ENCODE data around the gene TRAF3. TPM values are rescaled to one million over a fixed set of nuclear protein-coding genes. Genes with fewer than 3 reads are reported as not detected.

Gene TRAF3
- total RNA-seq, 1 donor from 2014 or later: 16.7 TPM

- H3K27ac Mint-ChIP-seq (ENCODE audit: unreplicated experiment): no peak overlapping the region
- no peak for TF ChIP-seq CTCF (IDR thresholded peaks at IDR 0.05; ENCODE audit: partially characterized antibody, unreplicated experiment)
These were observed 575 bp downstream of the TRAF3 start for GRCh38 chr14:102777711-102778337.

GRCh38 chr14:102778338-102779083, 1.3 kb downstream of the TRAF3 start:
- Mint-ChIP-seq H3K4me1 (ENCODE audit: low read depth, unreplicated experiment) (peaks cover 36% of the 10 kb centered on the region), H3K27me3 (ENCODE audit: unreplicated experiment) (peaks cover 11% of the 10 kb centered on the region), H3K9me3 (ENCODE audit: unreplicated experiment) (peaks cover 3% of the 10 kb centered on the region), H3K27ac (ENCODE audit: unreplicated experiment) (peak overlapping the region; percentile 79), H3K4me3 (ENCODE audit: unreplicated experiment) (peak overlapping the region; percentile 82), H3K36me3 (ENCODE audit: unreplicated experiment) (no peaks in the 10 kb centered on the region)
- no peak for DNase-seq
- TF ChIP-seq CTCF (IDR thresholded peaks at IDR 0.05; ENCODE audit: partially characterized antibody, unreplicated experiment): no peak

More at GRCh38 chr14:102777711-102778337, 575 bp downstream of the TRAF3 start:
- Mint-ChIP-seq H3K27me3 (ENCODE audit: unreplicated experiment) (peaks cover 14% of the 10 kb centered on the region), H3K4me3 (ENCODE audit: unreplicated experiment) (peak overlapping the region; percentile 82), H3K36me3 (ENCODE audit: unreplicated experiment) (no peaks in the 10 kb centered on the region), H3K4me1 (ENCODE audit: low read depth, unreplicated experiment) (peaks cover 37% of the 10 kb centered on the region), H3K9me3 (ENCODE audit: unreplicated experiment) (peaks cover 1% of the 10 kb centered on the region)
- DNase-seq: no peak

- DNase-seq: no peak
- peaks cover 14% of the 10 kb centered on the region for H3K27me3 Mint-ChIP-seq (ENCODE audit: unreplicated experiment)
- H3K36me3 Mint-ChIP-seq (ENCODE audit: unreplicated experiment): no peaks in the 10 kb centered on the region
These were observed 1.8 kb downstream of the TRAF3 start for GRCh38 chr14:102779084-102779462.

GRCh38 chr14:102779574-102780315, 2.5 kb downstream of the TRAF3 start:
- Mint-ChIP-seq H3K36me3 (ENCODE audit: unreplicated experiment) (no peaks in the 10 kb centered on the region), H3K9me3 (ENCODE audit: unreplicated experiment) (peaks cover 3% of the 10 kb centered on the region), H3K27me3 (ENCODE audit: unreplicated experiment) (peaks cover 14% of the 10 kb centered on the region), H3K4me1 (ENCODE audit: low read depth, unreplicated experiment) (peaks cover 37% of the 10 kb centered on the region), H3K4me3 (ENCODE audit: unreplicated experiment) (peak overlapping the region; percentile 64), H3K27ac (ENCODE audit: unreplicated experiment) (peak overlapping the region; percentile 79)
- no peak for DNase-seq
- TF ChIP-seq CTCF (IDR thresholded peaks at IDR 0.05; ENCODE audit: partially characterized antibody, unreplicated experiment): no peak

More at GRCh38 chr14:102779084-102779462, 1.8 kb downstream of the TRAF3 start:
- H3K27ac Mint-ChIP-seq (ENCODE audit: unreplicated experiment): peak overlapping the region; percentile 79
- peaks cover 3% of the 10 kb centered on the region for H3K9me3 Mint-ChIP-seq (ENCODE audit: unreplicated experiment)
- H3K4me1 Mint-ChIP-seq (ENCODE audit: low read depth, unreplicated experiment): peaks cover 40% of the 10 kb centered on the region
- peak overlapping the region; percentile 82 for H3K4me3 Mint-ChIP-seq (ENCODE audit: unreplicated experiment)
- no peak for TF ChIP-seq CTCF (IDR thresholded peaks at IDR 0.05; ENCODE audit: partially characterized antibody, unreplicated experiment)
